Activated CD4-positive, alpha-beta memory T cell treated with anti-CD3 and anti-CD28 coated beads, Interleukin-2, amount 10 ng/mL, durations not matched to agents 7 days and 5 days (primary cell): Measurements from ENCODE around the gene CPNE1. TPM values are rescaled to one million over a fixed set of nuclear protein-coding genes. Genes with fewer than 3 reads are reported as not detected.

Experiments used
- CTCF ChIA-PET: fragments of 350-600 bp; sonication (Branson Sonifier 250); formaldehyde crosslinking; loops from one replicate; lab custom pipeline; 2021; ENCODE audit warnings: antibody characterized with exemption, inconsistent platforms; lab: Charles Lee
- POLR2A ChIA-PET: fragments of 350-600 bp; sonication (Branson Sonifier 250); formaldehyde crosslinking; loops from one replicate; lab custom pipeline; 2021; ENCODE audit warnings: antibody characterized with exemption; lab: Charles Lee
- DNase-seq: peaks from one replicate; pipeline ENCODE4 v3.0.0-alpha.2; 2020
- H3K27ac Mint-ChIP-seq: one replicate; pipeline ENCODE4 v1.8.0; 2021; ENCODE audit warnings: mild to moderate bottlenecking, mixed read lengths
- H3K27me3 Mint-ChIP-seq: one replicate; pipeline ENCODE4 v1.8.0; 2021; ENCODE audit warnings: mixed read lengths
- H3K36me3 Mint-ChIP-seq: one replicate; pipeline ENCODE4 v1.8.0; 2021; ENCODE audit warnings: low read depth, mixed read lengths
- H3K4me1 Mint-ChIP-seq: one replicate; pipeline ENCODE4 v1.8.0; 2021; ENCODE audit warnings: mixed read lengths
- H3K4me3 Mint-ChIP-seq: one replicate; pipeline ENCODE4 v1.8.0; 2021; ENCODE audit warnings: mild to moderate bottlenecking, mixed read lengths
- H3K9me3 Mint-ChIP-seq: one replicate; pipeline ENCODE4 v1.8.0; 2021; ENCODE audit warnings: mixed read lengths
- total RNA-seq, 2 experiments: library from RNA; stranded (reverse); gene quantifications; one replicate each; pipeline ENCODE4 v1.2.3, GENCODE V29; 2021

Gene CPNE1
- total RNA-seq, 2 experiments from 2014 or later: 239 to 243 TPM

DNA sequence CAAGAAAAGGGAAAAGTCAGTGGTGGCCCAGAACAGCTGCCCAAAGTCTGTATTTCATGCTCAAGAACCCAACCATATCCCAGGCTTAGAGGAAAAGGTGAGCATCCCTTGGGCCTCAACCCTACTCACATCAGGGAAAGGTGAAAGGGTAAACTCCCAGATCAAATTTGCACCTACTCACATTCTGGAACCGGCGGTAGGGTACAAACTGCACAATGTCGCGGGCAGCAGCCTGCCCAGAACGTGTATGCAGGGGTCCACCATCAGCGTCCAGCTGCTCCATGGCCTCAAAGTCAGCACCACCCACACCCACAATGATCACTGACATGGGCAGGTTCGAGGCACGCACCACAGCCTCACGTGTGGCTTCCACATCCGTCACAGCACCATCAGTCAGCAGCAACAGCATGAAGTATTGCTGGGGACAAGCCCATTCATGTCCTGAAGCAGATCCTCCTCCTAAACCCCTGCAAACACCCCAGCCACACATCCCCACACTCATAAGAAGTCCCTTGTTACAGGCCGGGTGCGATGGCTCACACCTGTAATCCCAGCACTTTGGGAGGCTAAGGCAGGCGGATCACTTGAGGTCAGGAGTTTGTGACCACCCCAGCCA is 38.2 kb downstream of the CPNE1 start:
- no peaks in the 10 kb centered on the region for H3K9me3 Mint-ChIP-seq
- ChIA-PET CTCF (no interaction called here), POLR2A (interaction anchor here (1.5 kb wide), 1 partner anchor 38 kb away, joined by 8 read pairs; the partner anchor contains the start of genes CPNE1 and RBM12)
- peaks cover 41% of the 10 kb centered on the region for H3K36me3 Mint-ChIP-seq
- H3K4me1 Mint-ChIP-seq: no peaks in the 10 kb centered on the region
- DNase-seq: no peak
- no peaks in the 10 kb centered on the region for H3K27me3 Mint-ChIP-seq
- no peak overlapping the region for H3K27ac Mint-ChIP-seq
- no peak overlapping the region for H3K4me3 Mint-ChIP-seq

DNA sequence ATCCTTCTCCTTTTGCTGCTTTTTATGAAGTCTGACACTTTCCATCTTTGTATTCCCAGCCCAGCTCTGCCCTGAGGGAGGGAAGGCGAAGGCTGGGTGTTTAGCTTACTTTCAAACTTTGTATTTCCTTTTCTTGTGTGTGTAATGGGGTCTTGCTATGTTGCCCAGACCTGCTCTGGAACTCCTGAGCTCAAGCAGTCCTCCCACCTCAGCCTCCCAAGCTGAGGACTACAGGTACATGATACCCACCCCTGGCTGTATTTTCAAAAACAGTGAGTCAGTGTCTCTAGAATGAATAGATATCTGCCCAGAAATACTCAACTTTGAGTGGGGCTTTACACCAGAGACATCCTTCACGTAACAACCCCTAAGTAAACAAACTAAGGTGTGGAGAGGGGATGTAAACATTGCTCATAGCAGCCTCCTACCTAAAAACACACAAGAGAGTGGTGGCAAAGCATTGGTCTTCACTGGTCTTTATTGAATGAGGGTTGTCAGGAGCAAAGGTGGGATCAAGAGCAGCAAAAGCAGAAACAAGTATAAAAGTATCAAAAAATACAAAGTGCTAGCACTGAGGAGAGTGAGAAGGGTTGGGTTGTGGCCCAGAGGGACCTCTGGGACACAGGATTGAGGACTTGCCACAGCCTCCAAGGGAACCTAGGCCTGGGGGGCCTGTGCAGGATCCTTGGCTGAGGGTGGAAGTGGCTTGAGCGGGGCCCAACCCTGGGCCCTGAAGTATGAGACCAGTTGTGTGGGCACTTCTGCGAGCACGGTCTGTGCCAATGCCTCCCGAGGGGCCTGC is 38.9 kb downstream of the CPNE1 start:
- Mint-ChIP-seq H3K4me1 (no peaks in the 10 kb centered on the region), H3K36me3 (peaks cover 39% of the 10 kb centered on the region), H3K27ac (peak overlapping the region; percentile 28), H3K4me3 (no peak overlapping the region), H3K27me3 (no peaks in the 10 kb centered on the region), H3K9me3 (no peaks in the 10 kb centered on the region)
- no peak for DNase-seq
- ChIA-PET POLR2A (interaction anchor here (1.5 kb wide), 2 partner anchors 36 to 39 kb away, joined by 4 to 8 read pairs; partner anchors contain the start of genes CPNE1 and RBM12), CTCF (no interaction called here)

GRCh38 chr20:35621560-35621946 is 43.1 kb downstream of the CPNE1 start:
- Mint-ChIP-seq H3K27me3 (no peaks in the 10 kb centered on the region), H3K4me3 (no peak overlapping the region), H3K4me1 (peaks cover 35% of the 10 kb centered on the region), H3K36me3 (peaks cover 16% of the 10 kb centered on the region), H3K27ac (no peak overlapping the region), H3K9me3 (no peaks in the 10 kb centered on the region)
- no peak for DNase-seq
- CTCF ChIA-PET: interaction anchor here (2.1 kb wide), 1 partner anchor 19 kb away, joined by 4 read pairs; no protein-coding TSS in a partner anchor
- POLR2A ChIA-PET: interaction anchor here (6.6 to 9.0 kb wide), 2 partner anchors 41 to 120 kb away, joined by 77 to 198 read pairs; partner anchors contain the start of genes CPNE1, RBM12 and RBM39

- no peak for DNase-seq
- Mint-ChIP-seq H3K9me3 (no peaks in the 10 kb centered on the region), H3K36me3 (peaks cover 10% of the 10 kb centered on the region), H3K27ac (no peak overlapping the region), H3K4me1 (peaks cover 39% of the 10 kb centered on the region), H3K27me3 (no peaks in the 10 kb centered on the region), H3K4me3 (no peak overlapping the region)
- ChIA-PET POLR2A (interaction anchor here (2.9 to 9.0 kb wide), 3 partner anchors 41 to 333 kb away, joined by 17 to 198 read pairs (median 77); partner anchors contain the start of genes CPNE1, RBM12, RBM39 and SCAND1), CTCF (interaction anchor here (2.1 kb wide), 1 partner anchor 18 kb away, joined by 4 read pairs; no protein-coding TSS in a partner anchor)
Observed at GRCh38 chr20:35620818-35621559, 43.7 kb downstream of the CPNE1 start.

DNA sequence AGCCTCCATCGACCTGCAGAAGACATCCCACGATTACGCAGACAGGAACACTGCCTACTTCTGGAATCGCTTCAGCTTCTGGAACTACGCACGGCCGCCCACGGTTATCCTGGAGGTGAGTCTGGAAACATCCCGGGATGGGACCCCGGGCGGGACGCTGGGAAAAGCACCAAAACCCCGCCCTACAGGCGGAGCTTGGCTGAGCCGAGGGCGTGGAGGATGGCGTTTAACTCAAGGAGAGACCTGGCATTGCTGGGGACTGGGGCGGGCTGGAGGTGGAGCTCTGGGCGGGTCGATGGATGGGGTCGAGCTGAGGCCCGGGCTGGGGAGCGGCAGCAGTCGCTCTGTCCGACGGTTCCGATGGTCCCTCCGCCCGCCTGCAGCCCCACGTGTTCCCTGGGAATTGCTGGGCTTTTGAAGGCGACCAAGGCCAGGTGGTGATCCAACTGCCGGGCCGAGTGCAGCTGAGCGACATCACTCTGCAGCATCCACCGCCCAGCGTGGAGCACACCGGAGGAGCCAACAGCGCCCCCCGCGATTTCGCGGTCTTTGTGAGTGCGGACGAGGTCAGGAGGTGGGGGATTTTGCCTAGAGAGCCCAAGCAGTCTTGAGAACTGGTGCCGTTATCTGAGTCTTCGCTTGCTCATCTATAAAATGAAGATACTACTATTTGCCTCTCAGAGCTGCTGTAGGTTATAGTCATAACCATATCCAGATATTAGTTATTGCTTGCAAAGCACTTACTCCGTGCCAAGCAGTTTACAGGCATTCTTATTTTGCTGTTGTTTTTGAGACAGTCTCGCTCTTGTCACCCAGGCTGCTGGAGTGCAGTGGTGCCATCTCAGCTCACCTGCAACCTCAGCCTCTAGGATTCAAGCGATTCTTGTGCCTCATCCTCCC is 45.3 kb downstream of the CPNE1 start:
- H3K4me1 Mint-ChIP-seq: peaks cover 45% of the 10 kb centered on the region
- H3K4me3 Mint-ChIP-seq: peak overlapping the region; percentile 83
- H3K27me3 Mint-ChIP-seq: peaks cover 1% of the 10 kb centered on the region
- H3K9me3 Mint-ChIP-seq: no peaks in the 10 kb centered on the region
- peak; percentile 78 for DNase-seq
- peaks cover 3% of the 10 kb centered on the region for H3K36me3 Mint-ChIP-seq
- ChIA-PET CTCF (interaction anchor here (0.8 to 2.1 kb wide), 17 partner anchors 8 to 335 kb away, joined by 3 to 10 read pairs (median 4); partner anchors contain the start of genes CPNE1, RBM12, RBM39 and SCAND1), POLR2A (interaction anchor here (0.7 to 9.0 kb wide), 20 partner anchors 10 to 335 kb away, joined by 3 to 198 read pairs (median 6); partner anchors contain the start of genes CEP250, CPNE1, EIF6 and ERGIC3)
- H3K27ac Mint-ChIP-seq: peak overlapping the region; percentile 70

GRCh38 chr20:35618263-35619131 is 46.2 kb downstream of the CPNE1 start:
- CTCF ChIA-PET: interaction anchor here (0.8 to 1.9 kb wide), 12 partner anchors 13 to 336 kb away, joined by 3 to 10 read pairs (median 6); partner anchors contain the start of genes CPNE1, RBM12, RBM39 and SCAND1
- H3K4me3 Mint-ChIP-seq: peak overlapping the region; percentile 83
- DNase-seq: peak; percentile 30
- no peaks in the 10 kb centered on the region for H3K9me3 Mint-ChIP-seq
- peaks cover 46% of the 10 kb centered on the region for H3K4me1 Mint-ChIP-seq
- POLR2A ChIA-PET: interaction anchor here (0.8 to 9.0 kb wide), 18 partner anchors 11 to 336 kb away, joined by 3 to 198 read pairs (median 7); partner anchors contain the start of genes CEP250, CPNE1, EIF6 and ERGIC3
- peak overlapping the region; percentile 75 for H3K27ac Mint-ChIP-seq
- H3K36me3 Mint-ChIP-seq: peaks cover 3% of the 10 kb centered on the region
- peaks cover 1% of the 10 kb centered on the region for H3K27me3 Mint-ChIP-seq

- Mint-ChIP-seq H3K27ac (peak overlapping the region; percentile 90), H3K9me3 (no peaks in the 10 kb centered on the region), H3K27me3 (peaks cover 1% of the 10 kb centered on the region), H3K36me3 (peaks cover 3% of the 10 kb centered on the region), H3K4me1 (peaks cover 46% of the 10 kb centered on the region), H3K4me3 (peak overlapping the region; percentile 83)
- DNase-seq: peak; percentile 52
- CTCF ChIA-PET: interaction anchor here (1.2 to 3.4 kb wide), 5 partner anchors 16 to 336 kb away, joined by 3 to 23 read pairs (median 8); partner anchors contain the start of gene SCAND1
- POLR2A ChIA-PET: interaction anchor here (1.3 to 9.0 kb wide), 10 partner anchors 13 to 337 kb away, joined by 3 to 198 read pairs (median 24); partner anchors contain the start of genes CEP250, CPNE1, NFS1 and PHF20
Observed at GRCh38 chr20:35617397-35618262, 47.1 kb downstream of the CPNE1 start.

GRCh38 chr20:35616465-35617396 is 48.0 kb downstream of the CPNE1 start:
- no peaks in the 10 kb centered on the region for H3K9me3 Mint-ChIP-seq
- peaks cover 1% of the 10 kb centered on the region for H3K27me3 Mint-ChIP-seq
- peak overlapping the region; percentile 90 for H3K27ac Mint-ChIP-seq
- peak; percentile 69 for DNase-seq
- ChIA-PET POLR2A (interaction anchor here (0.6 to 9.0 kb wide), 21 partner anchors 12 to 1253 kb away, joined by 3 to 198 read pairs (median 6); partner anchors contain the start of genes CEP250, CPNE1, EIF6 and ERGIC3), CTCF (interaction anchor here (0.6 to 3.4 kb wide), 7 partner anchors 8 to 337 kb away, joined by 3 to 23 read pairs (median 4); partner anchors contain the start of genes ERGIC3 and SCAND1)
- peaks cover 3% of the 10 kb centered on the region for H3K36me3 Mint-ChIP-seq
- peaks cover 46% of the 10 kb centered on the region for H3K4me1 Mint-ChIP-seq
- H3K4me3 Mint-ChIP-seq: peak overlapping the region; percentile 83
